ENCODE results near the gene PITPNM2.

GRCh38 chr12:123122626-123123025 is 28.3 kb downstream of the PITPNM2 start:
- TF ChIP-seq POLR2A (IDR thresholded peaks at IDR 0.05) (no peak), POLR2AphosphoS5 (IDR thresholded peaks at IDR 0.05) (no peak)
